HG03439 (cell line): ENCODE measurements around the gene CPTP.

Experiments used
- ATAC-seq: cut with Tn5 transposase; IDR thresholded peaks from one replicate; pipeline ENCODE4 v1.9.1; 2021; ENCODE audit warnings: mild to moderate bottlenecking, moderate library complexity; ENCODE audit not compliant: unreplicated experiment

CPTP gene

GRCh38 chr1:1332774-1333480 is 8.3 kb downstream of the CPTP start:
- no peak for ATAC-seq

GRCh38 chr1:1333551-1334241 is 9.1 kb downstream of the CPTP start:
- ATAC-seq: no peak

GRCh38 chr1:1334835-1335234 is 10.2 kb downstream of the CPTP start:
- no peak for ATAC-seq

GRCh38 chr1:1335283-1335682 is 10.7 kb downstream of the CPTP start:
- no peak for ATAC-seq

- ATAC-seq: no peak
These were observed 11.2 kb downstream of the CPTP start for GRCh38 chr1:1335792-1336248.

GRCh38 chr1:1336446-1336845 is 11.8 kb downstream of the CPTP start:
- no peak for ATAC-seq

- no peak for ATAC-seq
These were observed 12.6 kb downstream of the CPTP start for GRCh38 chr1:1336931-1337792.

GRCh38 chr1:1337793-1338147 is 13.2 kb downstream of the CPTP start:
- no peak for ATAC-seq

GRCh38 chr1:1338278-1338677 is 13.7 kb downstream of the CPTP start:
- no peak for ATAC-seq

- ATAC-seq: no peak
These were observed 15.6 kb downstream of the CPTP start for GRCh38 chr1:1340185-1340584.

GRCh38 chr1:1340791-1341548 is 16.4 kb downstream of the CPTP start:
- no peak for ATAC-seq

- no peak for ATAC-seq
These were observed 17.0 kb downstream of the CPTP start for GRCh38 chr1:1341549-1342021.

- no peak for ATAC-seq
These were observed 17.5 kb downstream of the CPTP start for GRCh38 chr1:1342061-1342562.

GRCh38 chr1:1342584-1343115 is 18.0 kb downstream of the CPTP start:
- no peak for ATAC-seq

GRCh38 chr1:1343811-1344421 is 19.3 kb downstream of the CPTP start:
- no peak for ATAC-seq

GRCh38 chr1:1344655-1345361 is 20.2 kb downstream of the CPTP start:
- no peak for ATAC-seq

GRCh38 chr1:1345384-1345783 is 20.8 kb downstream of the CPTP start:
- ATAC-seq: no peak

- ATAC-seq: no peak
These were observed 21.4 kb downstream of the CPTP start for GRCh38 chr1:1345860-1346500.

- ATAC-seq: no peak
These were observed 21.9 kb downstream of the CPTP start for GRCh38 chr1:1346501-1346890.
